IMR-90 (cell line): Measurements from ENCODE around the gene DBNDD1. TPM values are rescaled to one million over a fixed set of nuclear protein-coding genes. Genes with fewer than 3 reads are reported as not detected.

Source experiments
- ATAC-seq: fragments of 200-7000 bp; cut with Tn5 transposase; 2 replicates; pipeline ENCODE4 v1.9.1; 2020; ENCODE audit warnings: low read depth, mild to moderate bottlenecking, moderate library complexity
- BruUV-seq: library from RNA; stranded (reverse); fragments of 400-500 nt; replicated peaks from 2 replicates; lab custom pipeline; 2021; lab: Mats Ljungman, UMichigan
- CTCF ChIA-PET: fragments of 300-600 bp; formaldehyde crosslinking; extraction: SDS; loops from one replicate; lab custom pipeline; 2021; ENCODE audit warnings: antibody characterized with exemption; lab: Yijun Ruan, JAX
- POLR2A ChIA-PET: fragments of 300-600 bp; sonication (Branson Sonifier 250); formaldehyde crosslinking; loops from one replicate; lab custom pipeline; 2022; ENCODE audit warnings: antibody characterized with exemption; ENCODE audit not compliant: unreplicated experiment; lab: Charles Lee
- DNase-seq: peaks from one replicate; pipeline ENCODE4 v3.0.0; 2013
- H2AFZ ChIP-seq: replicated peaks from 2 replicates; pipeline ENCODE3; 2013; ENCODE audit warnings: low read length, mild to moderate bottlenecking; ENCODE audit not compliant: poor library complexity
- H2AK5ac ChIP-seq: 2 replicates; pipeline ENCODE4 v1.6.1; 2013; ENCODE audit warnings: low read depth, low read length, inconsistent platforms
- H2AK9ac ChIP-seq: replicated peaks from 2 replicates; pipeline ENCODE3; 2013; ENCODE audit warnings: mild to moderate bottlenecking, low read depth, low read length, moderate library complexity; ENCODE audit not compliant: poor library complexity
- H2BK120ac ChIP-seq: 2 replicates; pipeline ENCODE4 v1.6.1; 2013; ENCODE audit warnings: low read depth, low read length, inconsistent platforms
- H2BK15ac ChIP-seq: 3 replicates; pipeline ENCODE4 v1.6.1; 2013; ENCODE audit warnings: low read depth, low read length, inconsistent platforms
- H2BK20ac ChIP-seq: 2 replicates; pipeline ENCODE4 v1.6.1; 2013; ENCODE audit warnings: low read depth, mild to moderate bottlenecking, inconsistent platforms, low read length, moderate library complexity
- H2BK5ac ChIP-seq: 2 replicates; pipeline ENCODE4 v1.6.1; 2013; ENCODE audit warnings: mild to moderate bottlenecking, low read depth, low read length, inconsistent platforms; ENCODE audit not compliant: poor library complexity, severe bottlenecking
- H3K14ac ChIP-seq: replicated peaks from 2 replicates; pipeline ENCODE4 v1.6.1; 2013; ENCODE audit warnings: low read depth, low read length, inconsistent platforms
- H3K18ac ChIP-seq: 2 replicates; pipeline ENCODE4 v1.6.1; 2013; ENCODE audit warnings: low read depth, low read length, control low read depth
- H3K23ac ChIP-seq: 2 replicates; pipeline ENCODE4 v1.6.1; 2013; ENCODE audit warnings: low read depth, low read length, inconsistent platforms
- H3K27ac ChIP-seq: 2 replicates; pipeline ENCODE4 v1.5.1; 2013; ENCODE audit warnings: mild to moderate bottlenecking, control low read depth, low read length; ENCODE audit not compliant: insufficient read depth
- H3K27me3 ChIP-seq: 2 replicates; pipeline ENCODE4 v1.6.1; 2013; ENCODE audit warnings: low read length; ENCODE audit not compliant: control insufficient read depth, insufficient read depth
- H3K36me3 ChIP-seq: 2 replicates; pipeline ENCODE4 v1.6.1; 2013; ENCODE audit warnings: low read length, mixed read lengths; ENCODE audit not compliant: control insufficient read depth, insufficient read depth
- H3K4ac ChIP-seq: 2 replicates; pipeline ENCODE4 v1.6.1; 2013; ENCODE audit warnings: low read depth, low read length, inconsistent platforms
- H3K4me1 ChIP-seq: 2 replicates; pipeline ENCODE4 v1.6.1; 2013; ENCODE audit warnings: low read length, mixed read lengths; ENCODE audit not compliant: control insufficient read depth, insufficient read depth
- H3K4me2 ChIP-seq: 2 replicates; pipeline ENCODE4 v1.6.1; 2013; ENCODE audit warnings: low read depth, mild to moderate bottlenecking, control low read depth, low read length, moderate library complexity
- H3K4me3 ChIP-seq: 2 replicates; pipeline ENCODE4 v1.5.1; 2013; ENCODE audit warnings: low read depth, mild to moderate bottlenecking, control low read depth, low read length, moderate library complexity; ENCODE audit not compliant: insufficient read depth
- H3K56ac ChIP-seq: 2 replicates; pipeline ENCODE4 v1.6.1; 2013; ENCODE audit warnings: low read length, inconsistent platforms; ENCODE audit not compliant: insufficient read depth; ENCODE audit errors: extremely low read depth
- H3K79me1 ChIP-seq, 2 experiments: 2 replicates each; pipeline ENCODE4 v1.6.1; 2013; ENCODE audit warnings: low read length in 2 of 2, inconsistent platforms in 1 of 2, low read depth in 1 of 2
- H3K9ac ChIP-seq: 2 replicates; pipeline ENCODE4 v1.6.1; 2013; ENCODE audit warnings: low read depth, low read length, control low read depth
- H3K9me1 ChIP-seq: 2 replicates; pipeline ENCODE4 v1.6.1; 2013; ENCODE audit warnings: low read length, inconsistent platforms; ENCODE audit not compliant: insufficient read depth
- H3K9me3 ChIP-seq: 2 replicates; pipeline ENCODE4 v1.6.1; 2013; ENCODE audit warnings: low read length; ENCODE audit not compliant: control insufficient read depth, insufficient read depth
- H4K20me1 ChIP-seq: 2 replicates; pipeline ENCODE4 v1.6.1; 2013; ENCODE audit warnings: low read length, inconsistent platforms; ENCODE audit not compliant: insufficient read depth
- H4K5ac ChIP-seq: 2 replicates; pipeline ENCODE4 v1.6.1; 2013; ENCODE audit warnings: mild to moderate bottlenecking, low read depth, low read length, control low read depth
- H4K8ac ChIP-seq, 2 experiments: 2 replicates each; pipeline ENCODE4 v1.6.1; 2013; ENCODE audit warnings: low read depth in 2 of 2, low read length in 2 of 2, control low read depth in 1 of 2, inconsistent platforms in 1 of 2
- H4K91ac ChIP-seq: 2 replicates; pipeline ENCODE4 v1.6.1; 2013; ENCODE audit warnings: low read depth, low read length, inconsistent platforms; ENCODE audit not compliant: insufficient read depth
- BHLHE40 ChIP-seq: fragments of 150-350 bp; IDR thresholded peaks from 2 replicates; pipeline ENCODE4 v1.6.1; 2016; ENCODE audit warnings: mild to moderate bottlenecking, low read depth, low read length
- CEBPB ChIP-seq: IDR thresholded peaks from 2 replicates; pipeline ENCODE4 v1.6.1; 2012; ENCODE audit warnings: low read depth, low read length, improper control_type of control experiment
- CHD1 ChIP-seq: IDR thresholded peaks from 2 replicates; pipeline ENCODE4 v1.6.1; 2012; ENCODE audit warnings: low read depth, low read length, improper control_type of control experiment
- FOS ChIP-seq: fragments of 150-350 bp; IDR thresholded peaks from 2 replicates; pipeline ENCODE4 v1.6.1; 2016; ENCODE audit warnings: low read depth, low read length
- MAFK ChIP-seq: IDR thresholded peaks from 2 replicates; pipeline ENCODE4 v1.6.1; 2012; ENCODE audit warnings: low read depth, low read length, improper control_type of control experiment
- MAZ ChIP-seq: IDR thresholded peaks from 2 replicates; pipeline ENCODE4 v1.6.1; 2012; ENCODE audit warnings: low read depth, mild to moderate bottlenecking, low read length, improper control_type of control experiment, moderate library complexity, borderline replicate concordance
- MXI1 ChIP-seq: IDR thresholded peaks from 2 replicates; pipeline ENCODE4 v1.6.1; 2012; ENCODE audit warnings: low read depth, mild to moderate bottlenecking, low read length, moderate library complexity, borderline replicate concordance
- NFE2L2 ChIP-seq: fragments of 150-350 bp; IDR thresholded peaks from 2 replicates; pipeline ENCODE4 v1.6.1; 2016; ENCODE audit warnings: low read depth, mild to moderate bottlenecking, low read length
- POLR2A ChIP-seq: IDR thresholded peaks from 2 replicates; pipeline ENCODE4 v1.6.1; 2012; ENCODE audit warnings: mild to moderate bottlenecking, low read depth, low read length
- RAD21 ChIP-seq: IDR thresholded peaks from 2 replicates; pipeline ENCODE4 v1.6.1; 2012; ENCODE audit warnings: low read length, improper control_type of control experiment
- RCOR1 ChIP-seq: IDR thresholded peaks from 2 replicates; pipeline ENCODE4 v1.6.1; 2012; ENCODE audit warnings: mild to moderate bottlenecking, low read length, improper control_type of control experiment; ENCODE audit not compliant: insufficient replicate concordance
- RFX5 ChIP-seq: IDR thresholded peaks from 2 replicates; pipeline ENCODE4 v1.8.0; 2012; ENCODE audit warnings: low read depth, mild to moderate bottlenecking, low read length, moderate library complexity
- SMC3 ChIP-seq: fragments of 150-350 bp; IDR thresholded peaks from 2 replicates; pipeline ENCODE4 v1.6.1; 2016; ENCODE audit warnings: low read depth, mild to moderate bottlenecking, antibody characterized with exemption, low read length, moderate library complexity
- WGBS, 2 experiments: methylation state at CpG; one replicate each; pipeline versions ENCODE4 v1.1.5 to v1.1.7; 2013; ENCODE audit warnings: missing lambda C conversion rate in 2 of 2; ENCODE audit not compliant: insufficient read length in 1 of 2; ENCODE audit errors: extremely low coverage in 2 of 2; 5-methylcytosine and 5-hydroxymethylcytosine counted together
- dilution Hi-C: fragments of 300-500 bp; cut with HindIII; formaldehyde crosslinking; loops from one replicate; pipeline ENCODE4 v1.14.3; 2018; ENCODE audit warnings: low sequenced_read_pairs; ENCODE audit not compliant: unreplicated experiment
- in situ Hi-C: fragments of 300-500 bp; cut with MboI; formaldehyde crosslinking; loops from 3 replicates; pipeline ENCODE4 v1.14.3; 2019; ENCODE audit warnings: low sequenced_read_pairs, inconsistent platforms, mixed read lengths
- intact Hi-C: fragments of 100-400 bp; cut with micrococcal nuclease; formaldehyde crosslinking; loops from 2 replicates; pipeline ENCODE4 v1.10.0; 2022
- polyA plus RNA-seq, 3 experiments: library from polyadenylated mRNA; depleted of rRNA; stranded (reverse); fragments of >200 nt; gene quantifications; 2 replicates each; pipeline ENCODE4 v1.2.3, GENCODE V29; 2012; ENCODE audit warnings: low replicate concordance in 1 of 3
- total RNA-seq: library from RNA; depleted of rRNA; stranded (reverse); fragments of >200 nt; gene quantifications from 2 replicates; pipeline ENCODE4 v1.2.3, GENCODE V29; 2012
- TF ChIP-seq, protein P1 (sequence below): fragments of 150-350 bp; IDR thresholded peaks from 2 replicates; pipeline ENCODE4 v1.6.1; 2017; ENCODE audit warnings: mild to moderate bottlenecking, antibody characterized with exemption, low read length, low read depth
- TF ChIP-seq, protein P2 (sequence below): conservative IDR thresholded peaks from 2 replicates; pipeline ENCODE4 v1.5.1; 2012; ENCODE audit warnings: mild to moderate bottlenecking, low read depth, low read length, improper control_type of control experiment
- TF ChIP-seq, protein P3 (sequence below): fragments of 150-350 bp; IDR thresholded peaks from 2 replicates; pipeline ENCODE4 v1.6.1; 2016; ENCODE audit warnings: low read depth, mild to moderate bottlenecking, low read length, moderate library complexity, borderline replicate concordance

The DBNDD1 gene
- total and polyA plus RNA-seq, 2 of the 4 experiments (the other 2 are of a cell fraction): 3.4 to 23.0 TPM

DNA sequence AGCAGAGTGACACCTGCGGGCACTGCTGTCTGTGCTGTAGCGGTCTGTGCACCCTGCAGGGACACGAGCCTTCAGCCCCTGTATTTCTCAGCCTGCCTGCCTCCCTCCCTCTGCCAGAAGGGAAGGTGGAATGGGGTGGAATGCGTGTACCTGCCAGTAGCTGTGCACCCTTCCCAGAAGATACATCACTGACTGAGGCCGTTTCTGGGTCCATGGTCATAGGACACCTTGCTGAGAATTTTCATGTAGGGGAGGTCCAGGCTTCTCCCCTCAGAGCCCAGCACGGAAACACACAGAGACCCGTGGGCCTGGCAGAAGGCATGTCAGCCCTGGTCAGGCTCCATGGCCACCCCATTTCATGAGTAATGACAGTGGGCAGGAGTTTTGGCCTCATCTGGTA lies 16.5 kb downstream of the DBNDD1 start:
- Histone ChIP-seq H4K91ac (no peak overlapping the region), H3K9me3 (no peaks in the 10 kb centered on the region), H3K23ac (no peak overlapping the region), H2BK15ac (no peak overlapping the region), H3K56ac (no peak overlapping the region), H2BK20ac (no peak overlapping the region), H2AFZ (no peak overlapping the region), H3K18ac (no peak overlapping the region), H2BK120ac (no peak overlapping the region), H3K4me2 (no peak overlapping the region), H3K4me1 (no peaks in the 10 kb centered on the region), H4K5ac (no peak overlapping the region), H2BK5ac (no peak overlapping the region), H3K4ac (no peak overlapping the region), H3K14ac (no peak overlapping the region), H3K4me3 (no peak overlapping the region), H3K9ac (no peak overlapping the region), H3K27ac (no peak overlapping the region), H3K36me3 (peaks cover 11% of the 10 kb centered on the region), H2AK9ac (no peak overlapping the region), H2AK5ac (no peak overlapping the region), H3K79me1 (peaks cover 3 to 12% of the 10 kb centered on the region in 2 experiments; a peak in 3 of 4 replicates), H4K8ac (no peak overlapping the region), H3K27me3 (no peaks in the 10 kb centered on the region), H4K20me1 (no peaks in the 10 kb centered on the region), H3K9me1 (0 out of 2 replicates have a peak, but pooled peaks cover 4% of the 10 kb centered on the region)
- no TSS peak for BruUV-seq
- ATAC-seq (no peak), DNase-seq (no peak)
- no CpG with 5 or more reads among the region's 7 CpGs for WGBS, 2 experiments
- ChIA-PET POLR2A (no interaction called here), CTCF (no interaction called here)
- dilution Hi-C loops: no loop called here
- intact Hi-C loops: no loop called here
- TF ChIP-seq RCOR1 (no peak), RFX5 (no peak), CEBPB (no peak), BHLHE40 (no peak), SMC3 (no peak), RAD21 (no peak), MAFK (no peak), FOS (no peak), CHD1 (no peak), POLR2A (no peak), MAZ (no peak), MXI1 (no peak), NFE2L2 (no peak)
- TF ChIP-seq, protein P1, sequence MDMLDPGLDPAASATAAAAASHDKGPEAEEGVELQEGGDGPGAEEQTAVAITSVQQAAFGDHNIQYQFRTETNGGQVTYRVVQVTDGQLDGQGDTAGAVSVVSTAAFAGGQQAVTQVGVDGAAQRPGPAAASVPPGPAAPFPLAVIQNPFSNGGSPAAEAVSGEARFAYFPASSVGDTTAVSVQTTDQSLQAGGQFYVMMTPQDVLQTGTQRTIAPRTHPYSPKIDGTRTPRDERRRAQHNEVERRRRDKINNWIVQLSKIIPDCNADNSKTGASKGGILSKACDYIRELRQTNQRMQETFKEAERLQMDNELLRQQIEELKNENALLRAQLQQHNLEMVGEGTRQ: no peak
- TF ChIP-seq, protein P2, sequence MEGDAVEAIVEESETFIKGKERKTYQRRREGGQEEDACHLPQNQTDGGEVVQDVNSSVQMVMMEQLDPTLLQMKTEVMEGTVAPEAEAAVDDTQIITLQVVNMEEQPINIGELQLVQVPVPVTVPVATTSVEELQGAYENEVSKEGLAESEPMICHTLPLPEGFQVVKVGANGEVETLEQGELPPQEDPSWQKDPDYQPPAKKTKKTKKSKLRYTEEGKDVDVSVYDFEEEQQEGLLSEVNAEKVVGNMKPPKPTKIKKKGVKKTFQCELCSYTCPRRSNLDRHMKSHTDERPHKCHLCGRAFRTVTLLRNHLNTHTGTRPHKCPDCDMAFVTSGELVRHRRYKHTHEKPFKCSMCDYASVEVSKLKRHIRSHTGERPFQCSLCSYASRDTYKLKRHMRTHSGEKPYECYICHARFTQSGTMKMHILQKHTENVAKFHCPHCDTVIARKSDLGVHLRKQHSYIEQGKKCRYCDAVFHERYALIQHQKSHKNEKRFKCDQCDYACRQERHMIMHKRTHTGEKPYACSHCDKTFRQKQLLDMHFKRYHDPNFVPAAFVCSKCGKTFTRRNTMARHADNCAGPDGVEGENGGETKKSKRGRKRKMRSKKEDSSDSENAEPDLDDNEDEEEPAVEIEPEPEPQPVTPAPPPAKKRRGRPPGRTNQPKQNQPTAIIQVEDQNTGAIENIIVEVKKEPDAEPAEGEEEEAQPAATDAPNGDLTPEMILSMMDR: no peak
- TF ChIP-seq, protein P3, sequence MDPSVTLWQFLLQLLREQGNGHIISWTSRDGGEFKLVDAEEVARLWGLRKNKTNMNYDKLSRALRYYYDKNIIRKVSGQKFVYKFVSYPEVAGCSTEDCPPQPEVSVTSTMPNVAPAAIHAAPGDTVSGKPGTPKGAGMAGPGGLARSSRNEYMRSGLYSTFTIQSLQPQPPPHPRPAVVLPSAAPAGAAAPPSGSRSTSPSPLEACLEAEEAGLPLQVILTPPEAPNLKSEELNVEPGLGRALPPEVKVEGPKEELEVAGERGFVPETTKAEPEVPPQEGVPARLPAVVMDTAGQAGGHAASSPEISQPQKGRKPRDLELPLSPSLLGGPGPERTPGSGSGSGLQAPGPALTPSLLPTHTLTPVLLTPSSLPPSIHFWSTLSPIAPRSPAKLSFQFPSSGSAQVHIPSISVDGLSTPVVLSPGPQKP: no peak
- in situ Hi-C loops: no loop called here
